Frontal cortex (tissue), 4 donors: ENCODE measurements around the gene TCEANC2. TPM values are rescaled to one million over a fixed set of nuclear protein-coding genes. Genes with fewer than 3 reads are reported as not detected.
"Not testable (repeated sequence)": the region's sequence is repeated elsewhere in the genome, so short reads cannot be mapped to it uniquely, and the experiment has no call there.

ENCODE experiments used
- DNase-seq, 2 donors: peaks; one replicate each; pipeline ENCODE4 v3.0.0; 2012; ENCODE audit warnings: low spot score in 2 of 2
- FAIRE-seq: peaks from 2 replicates; lab custom pipeline; 2012; peaks lifted over from hg19 to GRCh38; lab: Jason Lieb, UNC
- total RNA-seq: library from RNA; depleted of rRNA; stranded (reverse); fragments of >200 nt; gene quantifications from one replicate; pipeline ENCODE4 v1.2.3, GENCODE V29; 2014
- donor health status: control.
- donor health status: control.
- donor health status: control.

Gene TCEANC2
- total RNA-seq, 1 donor from 2014 or later = 4.9 TPM

- DNase-seq = peak in 1 of 2 donors; percentile 17
- no peak for FAIRE-seq
Observed at GRCh38 chr1:54081306-54082270, 28.2 kb downstream of the TCEANC2 start.

DNA sequence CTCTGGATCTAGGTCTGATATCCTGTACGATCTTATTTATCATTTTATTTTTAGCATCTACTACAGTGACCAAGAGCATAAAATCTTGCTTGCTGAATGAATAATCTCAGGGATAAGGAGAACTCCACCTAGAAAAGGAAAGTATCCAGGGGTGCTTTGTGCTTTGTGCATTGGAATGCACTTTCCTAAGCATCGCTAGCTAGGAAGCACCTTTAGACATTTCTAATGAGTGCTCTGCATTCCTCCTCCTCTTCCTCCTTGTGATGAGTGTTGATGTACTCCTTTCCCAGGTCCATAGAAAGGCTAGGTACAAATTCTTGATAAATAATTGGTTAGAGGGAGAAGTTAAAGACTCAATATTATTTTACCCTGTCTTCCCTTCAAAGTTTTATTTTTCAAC is 31.4 kb downstream of the TCEANC2 start:
- FAIRE-seq = no peak
- no peak for DNase-seq

GRCh38 chr1:54086754-54087153 is 33.3 kb downstream of the TCEANC2 start:
- FAIRE-seq = no peak

DNA sequence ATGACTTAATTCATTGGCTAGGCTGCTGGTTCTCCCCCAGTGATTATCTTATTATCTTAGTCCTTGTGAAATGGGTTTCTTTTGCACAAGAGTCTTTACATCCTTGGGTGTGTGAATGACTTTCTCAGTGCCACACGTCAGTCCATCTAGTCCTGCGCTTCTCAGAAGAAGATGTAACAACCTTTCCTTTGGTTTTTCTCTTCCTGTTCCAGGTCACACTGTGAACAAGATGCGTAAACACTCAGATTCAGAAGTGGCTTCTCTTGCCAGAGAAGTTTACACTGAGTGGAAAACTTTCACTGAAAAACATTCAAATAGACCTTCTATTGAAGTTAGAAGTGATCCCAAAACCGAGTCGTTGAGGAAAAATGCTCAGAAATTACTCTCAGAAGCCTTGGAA is 35.0 kb downstream of the TCEANC2 start:
- no peak for DNase-seq
- no peak for FAIRE-seq

More at GRCh38 chr1:54086754-54087153, 33.3 kb downstream of the TCEANC2 start:
- no peak for DNase-seq

DNA sequence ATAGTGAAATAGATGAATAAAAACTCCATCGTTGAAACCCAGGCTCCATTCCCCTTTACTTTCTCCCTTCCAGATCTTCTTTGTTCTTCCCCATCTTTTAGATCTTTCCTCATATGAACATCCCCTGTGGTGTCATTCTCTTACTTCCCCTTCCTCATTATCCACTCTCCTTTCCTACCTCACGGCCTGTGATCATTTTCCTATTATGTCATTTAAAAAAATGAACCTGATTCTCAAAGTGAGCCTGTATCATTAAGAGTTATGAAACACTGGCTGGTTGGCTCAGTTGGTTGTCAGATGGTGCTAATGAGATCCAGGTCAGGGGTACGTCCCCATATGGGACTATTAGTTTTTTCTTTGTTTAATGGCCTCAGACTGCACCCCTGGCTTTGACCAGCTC is 38.3 kb downstream of the TCEANC2 start:
- no peak for FAIRE-seq

GRCh38 chr1:54094001-54094729 is 40.8 kb downstream of the TCEANC2 start:
- FAIRE-seq = no peak
- DNase-seq = no peak

More for the DNA sequence above, 38.3 kb downstream of the TCEANC2 start:
- DNase-seq = no peak

- DNase-seq, FAIRE-seq: not testable (repeated sequence)
Observed at GRCh38 chr1:54094730-54095105, 41.3 kb downstream of the TCEANC2 start.

DNA sequence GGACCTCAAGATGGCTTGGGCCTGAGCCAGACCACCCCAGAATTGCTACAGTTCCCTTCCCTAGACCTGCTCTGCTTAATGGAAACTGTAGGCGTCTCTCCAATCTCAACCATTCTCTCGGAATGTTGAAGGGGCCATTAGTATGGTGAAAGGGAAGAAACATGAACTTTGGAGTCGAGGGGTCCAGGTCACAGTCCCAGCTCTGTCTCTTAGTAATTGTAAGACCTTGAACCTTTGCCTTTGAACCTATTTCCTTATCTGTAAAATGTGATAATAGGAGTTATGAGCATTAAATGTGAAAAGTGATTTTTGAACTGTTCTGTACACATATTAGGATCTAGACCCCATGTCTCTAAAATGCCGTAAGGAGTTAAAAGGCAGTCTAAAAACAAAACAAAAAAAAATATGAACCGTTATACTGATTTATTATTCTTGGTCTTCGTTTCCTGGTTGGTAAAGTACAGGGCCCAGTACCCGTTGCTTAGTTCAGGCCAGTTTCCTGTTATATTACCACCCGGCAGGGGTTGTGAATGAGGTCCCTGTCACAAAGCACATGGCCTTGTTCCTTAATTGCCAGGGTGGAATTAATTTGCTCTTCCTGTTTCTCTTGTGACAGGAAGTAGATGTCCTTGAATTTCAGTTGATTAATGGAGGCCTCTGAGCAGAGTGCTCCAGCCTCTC is 42.3 kb downstream of the TCEANC2 start:
- FAIRE-seq = no peak
- no peak for DNase-seq

- DNase-seq (no peak), FAIRE-seq (no peak)
Observed at GRCh38 chr1:54096227-54096876, 42.9 kb downstream of the TCEANC2 start.

DNA sequence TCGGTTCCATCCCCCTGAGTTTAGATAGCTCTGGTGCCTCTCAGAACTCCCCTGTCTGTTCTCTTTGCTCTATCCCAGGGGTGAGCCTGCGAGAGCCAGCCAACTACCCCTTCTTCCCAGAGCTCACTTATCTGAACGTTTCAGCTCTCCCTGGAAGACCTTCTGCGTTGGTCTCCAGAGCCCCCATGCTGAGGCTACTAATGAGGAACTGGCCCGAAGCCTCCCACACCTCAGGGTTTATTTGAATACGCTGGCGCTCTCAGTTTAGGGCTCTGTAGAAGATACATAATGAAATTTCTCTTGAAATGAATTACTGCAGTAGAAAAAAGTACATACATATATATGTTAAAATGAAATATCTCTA is 43.5 kb downstream of the TCEANC2 start:
- DNase-seq = no peak
- no peak for FAIRE-seq

DNA sequence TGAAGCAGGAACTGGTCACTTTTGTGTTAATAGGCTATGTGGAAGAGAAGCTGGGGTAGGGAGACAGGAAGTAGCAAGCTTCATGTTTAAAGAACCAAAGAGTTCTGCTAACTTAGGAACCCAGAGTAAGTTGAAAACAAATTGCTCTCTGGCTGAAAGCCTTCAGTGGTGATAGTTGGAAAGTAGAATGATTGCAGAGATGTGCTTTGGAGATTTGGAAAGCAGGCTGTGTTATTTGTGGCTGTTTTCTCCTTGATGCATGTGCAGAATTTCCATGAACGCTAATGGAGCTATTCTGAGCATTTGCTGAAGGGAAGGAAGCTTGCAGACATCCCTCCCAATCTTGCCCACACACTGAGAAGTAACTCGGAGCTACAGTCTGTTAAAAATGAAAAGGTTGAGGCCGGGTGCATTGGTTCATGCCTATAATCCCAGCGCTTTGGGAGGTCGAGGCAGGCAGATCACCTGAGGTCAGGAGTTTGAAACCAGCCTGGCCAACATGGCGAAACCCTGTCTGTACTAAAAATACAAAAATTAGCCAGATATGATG is 45.7 kb downstream of the TCEANC2 start:
- no peak for DNase-seq
- FAIRE-seq = no peak

GRCh38 chr1:54100500-54100899 is 47.1 kb downstream of the TCEANC2 start:
- no peak for FAIRE-seq
- no peak for DNase-seq

GRCh38 chr1:54103414-54103813 is 50.0 kb downstream of the TCEANC2 start:
- no peak for DNase-seq
- FAIRE-seq = no peak

GRCh38 chr1:54104613-54105012 is 51.2 kb downstream of the TCEANC2 start:
- not testable (repeated sequence) for DNase-seq, FAIRE-seq

GRCh38 chr1:54105080-54105479 is 51.7 kb downstream of the TCEANC2 start:
- FAIRE-seq (no peak), DNase-seq (no peak)

DNA sequence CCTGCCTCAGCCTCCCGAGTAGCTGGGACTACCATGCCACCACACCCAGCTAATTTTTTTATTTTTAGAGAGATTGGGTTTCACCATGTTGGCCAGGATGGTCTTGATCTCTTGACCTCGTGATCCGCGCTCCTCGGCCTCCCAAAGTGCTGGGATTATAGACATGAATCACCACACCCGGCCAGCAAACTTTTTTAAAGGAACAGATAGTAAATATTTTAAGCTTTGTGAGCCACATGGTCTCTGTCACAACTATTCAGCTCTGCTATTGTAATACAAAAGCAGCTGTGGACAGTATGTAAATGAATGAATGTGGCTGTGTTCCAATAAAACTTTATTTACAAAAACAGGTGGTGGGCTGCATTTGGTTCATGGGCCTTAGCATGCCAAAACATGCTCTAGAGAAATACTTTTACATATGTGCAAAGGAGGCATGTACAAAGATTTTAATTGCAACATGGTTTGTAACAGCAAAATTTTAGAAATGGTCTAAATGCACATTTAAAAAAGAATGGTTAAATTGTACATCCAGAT is 52.4 kb downstream of the TCEANC2 start:
- no peak for DNase-seq
- FAIRE-seq = no peak

GRCh38 chr1:54107131-54107530 is 53.7 kb downstream of the TCEANC2 start:
- DNase-seq = no peak
- FAIRE-seq = no peak

GRCh38 chr1:54108156-54108555 is 54.7 kb downstream of the TCEANC2 start:
- FAIRE-seq = no peak

More at GRCh38 chr1:54108156-54108555, 54.7 kb downstream of the TCEANC2 start:
- DNase-seq = no peak
